Stimulated activated CD4-positive, alpha-beta T cell treated with anti-CD3 and anti-CD28 coated beads, TNF-alpha, amount 100 ng/mL, for 4 hours (primary cell): ENCODE results near the gene BBS5.
A peak's percentile ranks its signal among the peaks of the same experiment; 100 is the strongest.
"Not testable (repeated sequence)": the region's sequence is repeated elsewhere in the genome, so short reads cannot be mapped to it uniquely, and the experiment has no call there.

ENCODE experiments used
- DNase-seq, 3 experiments: peaks; one replicate each; pipeline ENCODE4 v3.0.0-alpha.2; 2020; ENCODE audit warnings: low read depth in 3 of 3

The BBS5 gene

DNA sequence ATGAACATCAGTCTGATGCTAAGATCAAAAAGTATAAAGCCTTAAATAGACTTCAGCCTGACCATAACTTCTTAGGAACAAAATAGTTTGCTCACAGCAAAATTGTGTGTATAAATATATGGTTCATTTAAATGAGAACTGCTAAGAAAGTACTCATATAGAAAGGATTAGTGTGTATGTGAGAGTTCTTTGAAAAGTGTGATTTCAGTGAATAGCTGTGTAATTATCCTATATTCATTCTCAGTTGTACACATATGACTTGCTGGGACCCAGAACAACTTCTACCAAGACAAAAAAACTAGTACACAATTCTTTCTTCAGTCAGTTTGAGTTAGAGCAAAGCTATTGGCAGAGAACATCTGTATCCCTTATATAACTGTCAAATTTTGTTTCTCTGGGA lies 7.2 kb downstream of the BBS5 start:
- no peak for DNase-seq

GRCh38 chr2:169490834-169491233 lies 11.5 kb downstream of the BBS5 start:
- DNase-seq: no peak

- no peak for DNase-seq
Measured at GRCh38 chr2:169491378-169491777, 12.1 kb downstream of the BBS5 start.

- DNase-seq: no peak
Measured at GRCh38 chr2:169493360-169493759, 14.1 kb downstream of the BBS5 start.

DNA sequence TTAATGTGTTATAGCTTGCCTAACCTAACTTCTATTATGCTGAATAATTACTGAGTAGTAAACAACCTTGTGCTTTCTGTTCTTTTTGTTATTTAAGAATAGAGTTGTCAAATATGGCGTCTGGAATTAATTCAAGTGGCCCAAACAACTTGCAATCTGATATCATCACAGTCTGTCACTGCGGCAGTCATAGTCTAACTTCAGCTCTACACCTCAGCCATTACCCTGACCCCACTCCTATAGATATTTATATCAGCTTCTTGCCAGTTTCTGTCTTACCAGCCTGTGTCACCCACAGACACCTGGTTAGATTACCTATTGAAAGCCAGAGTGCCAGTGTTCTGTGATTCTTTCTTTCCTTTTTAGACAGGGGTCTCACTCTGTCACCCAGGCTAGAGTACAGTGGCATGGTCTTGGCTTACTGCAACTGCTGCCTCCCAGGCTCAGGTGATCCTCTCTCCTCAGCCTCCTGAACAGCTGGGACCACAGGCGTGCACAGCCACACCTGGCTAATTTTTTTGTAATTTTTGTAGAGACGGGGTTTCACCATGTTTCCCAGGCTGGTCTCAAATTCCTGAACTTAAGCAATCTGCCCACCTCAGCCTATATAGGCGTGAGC lies 16.1 kb downstream of the BBS5 start:
- DNase-seq: no peak

DNA sequence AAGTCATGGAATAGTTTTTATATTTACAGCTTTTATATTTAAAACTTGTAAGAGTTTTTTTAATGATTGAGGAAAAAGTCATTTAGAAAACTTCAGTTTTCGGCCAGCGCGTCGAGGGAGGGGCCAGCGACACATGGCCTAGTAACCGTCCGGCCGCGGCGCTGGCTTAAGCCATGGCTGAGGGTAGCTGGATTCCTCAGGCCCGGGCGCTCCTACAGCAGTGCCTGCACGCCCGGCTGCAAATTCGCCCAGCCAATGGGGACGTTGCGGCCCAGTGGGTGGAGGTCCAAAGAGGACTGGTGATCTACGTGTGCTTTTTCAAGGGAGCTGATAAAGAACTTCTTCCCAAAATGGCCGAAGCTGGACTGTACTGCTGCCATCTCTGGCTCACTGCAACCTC lies 25.4 kb downstream of the BBS5 start:
- no peak for DNase-seq

- no peak for DNase-seq
Measured at GRCh38 chr2:169507698-169508097, 28.4 kb downstream of the BBS5 start.

DNA sequence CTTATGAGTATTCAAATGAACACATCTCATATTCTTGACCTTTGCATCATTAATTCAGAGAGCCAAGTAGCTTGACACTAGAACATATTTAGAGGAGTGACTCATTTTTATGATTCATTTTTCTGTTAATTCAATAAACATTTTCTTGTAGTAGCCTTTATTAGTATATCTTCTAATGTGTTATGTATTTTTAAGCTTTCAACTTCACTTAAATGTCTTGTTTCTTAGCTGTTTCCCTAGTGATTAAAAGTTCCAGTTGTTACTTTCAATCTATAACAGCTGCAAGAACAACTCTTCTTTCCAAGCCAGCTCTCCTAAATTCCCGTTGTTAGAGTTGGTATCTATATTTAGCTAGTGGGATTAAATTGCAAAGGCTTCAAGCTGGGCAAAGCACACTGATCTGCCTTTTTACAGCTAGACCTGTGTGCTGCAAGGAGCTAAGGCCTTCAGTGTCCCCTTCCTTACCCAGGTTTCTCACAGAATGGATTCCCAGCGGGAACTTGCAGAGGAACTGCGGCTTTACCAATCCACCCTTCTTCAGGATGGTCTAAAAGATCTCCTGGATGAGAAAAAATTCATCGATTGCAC lies 30.1 kb downstream of the BBS5 start, which contains the start of gene KLHL41:
Gene KLHL41 (plus strand): TSS at position 405 of the 588 bp plus-strand sequence. CDS start 77 bp downstream, at position 482.
- no peak for DNase-seq

DNA sequence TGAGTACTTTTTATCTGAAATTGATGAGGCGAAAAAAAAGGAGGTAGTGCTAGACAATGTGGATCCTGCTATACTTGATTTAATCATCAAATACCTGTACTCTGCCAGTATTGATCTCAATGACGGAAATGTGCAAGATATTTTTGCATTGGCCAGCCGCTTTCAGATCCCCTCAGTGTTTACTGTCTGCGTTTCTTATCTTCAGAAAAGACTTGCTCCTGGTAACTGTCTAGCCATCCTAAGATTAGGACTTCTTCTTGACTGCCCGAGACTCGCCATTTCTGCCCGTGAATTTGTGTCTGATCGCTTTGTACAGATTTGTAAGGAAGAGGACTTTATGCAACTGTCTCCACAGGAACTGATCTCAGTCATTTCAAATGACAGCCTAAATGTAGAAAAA lies 30.7 kb downstream of the BBS5 start:
- no peak for DNase-seq

DNA sequence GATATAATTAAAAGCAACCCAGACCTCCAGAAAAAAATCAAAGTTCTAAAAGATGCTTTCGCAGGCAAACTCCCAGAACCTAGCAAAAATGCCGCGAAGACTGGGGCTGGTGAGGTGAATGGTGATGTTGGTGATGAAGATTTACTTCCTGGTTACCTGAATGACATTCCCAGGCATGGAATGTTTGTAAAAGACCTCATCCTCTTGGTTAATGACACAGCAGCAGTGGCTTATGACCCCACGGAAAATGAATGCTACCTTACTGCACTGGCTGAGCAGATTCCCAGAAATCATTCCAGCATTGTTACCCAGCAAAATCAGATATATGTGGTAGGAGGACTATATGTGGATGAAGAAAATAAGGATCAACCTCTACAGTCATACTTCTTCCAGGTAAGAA lies 31.2 kb downstream of the BBS5 start:
- no peak for DNase-seq

DNA sequence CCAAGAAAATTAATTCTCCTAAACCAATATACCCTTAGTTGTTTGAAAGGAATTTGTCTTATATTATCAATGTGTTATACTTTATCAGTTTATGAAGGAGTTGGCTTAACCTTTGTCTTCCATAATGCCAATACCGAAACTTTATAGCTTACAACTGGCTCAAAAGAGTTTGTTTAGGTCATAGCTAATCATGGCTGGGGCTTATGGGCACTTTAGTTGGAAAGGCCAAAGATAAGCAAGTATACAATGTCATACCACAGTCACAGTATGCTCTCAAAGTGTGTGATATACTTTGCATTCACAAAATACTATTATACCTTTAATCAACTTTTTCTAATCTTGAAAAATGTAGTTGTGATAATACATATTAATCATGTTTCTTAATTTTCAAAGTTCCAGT lies 32.5 kb downstream of the BBS5 start:
- DNase-seq: no peak

DNA sequence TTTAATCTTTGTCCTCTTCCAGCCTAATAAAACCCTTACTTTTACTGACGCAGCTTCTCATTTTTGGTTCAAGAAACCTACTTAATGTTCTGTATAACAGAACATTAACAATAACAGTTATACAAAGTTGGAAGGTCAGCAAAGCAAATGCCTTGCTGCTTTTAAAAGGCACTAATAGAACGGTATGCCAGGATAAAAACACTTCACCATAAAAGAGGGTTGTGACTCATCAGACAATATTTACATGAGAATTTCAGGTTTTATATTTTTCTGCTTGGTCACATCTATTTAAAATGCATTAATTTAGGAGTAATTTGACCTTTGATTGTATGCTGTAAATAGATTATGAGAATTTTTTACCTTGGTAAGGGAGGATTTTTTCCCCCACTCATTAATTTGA lies 33.2 kb downstream of the BBS5 start:
- DNase-seq: no peak

DNA sequence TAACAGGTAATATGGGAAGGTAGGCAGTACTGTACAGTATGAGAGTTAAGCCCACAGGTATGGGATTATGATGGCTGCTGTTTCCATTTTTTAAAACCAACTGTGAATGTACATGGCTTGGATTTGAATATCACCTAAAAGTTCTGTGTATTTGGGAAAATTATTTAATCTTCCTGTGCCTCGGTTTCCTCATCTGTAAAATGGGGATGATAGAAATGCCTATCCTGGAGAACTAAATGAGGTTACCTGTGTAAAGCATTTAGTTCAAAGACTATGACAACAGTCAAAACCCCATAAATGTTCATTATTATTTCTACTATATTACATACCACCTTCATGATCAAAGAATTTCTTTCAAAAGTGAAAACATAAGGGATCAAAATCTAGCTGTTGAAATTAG lies 33.8 kb downstream of the BBS5 start:
- no peak for DNase-seq

DNA sequence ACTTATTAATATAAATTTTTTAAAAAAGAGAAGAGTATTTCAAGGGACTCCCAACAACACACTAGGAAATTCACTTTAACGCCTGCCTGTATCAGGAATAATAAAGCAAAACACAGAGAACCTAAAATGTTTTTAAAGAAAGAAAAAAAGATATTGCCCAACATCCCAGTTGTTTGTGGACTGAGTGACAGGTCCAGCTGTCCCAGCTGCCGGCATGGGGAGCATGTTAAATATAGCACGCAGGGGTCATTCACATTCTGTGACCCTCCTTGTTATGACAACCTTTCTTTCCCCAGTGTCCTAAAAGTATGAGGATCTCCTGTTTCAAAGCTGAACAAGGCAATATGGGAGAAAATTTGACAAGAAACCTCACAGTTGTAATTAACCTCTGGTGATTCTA lies 34.6 kb downstream of the BBS5 start:
- DNase-seq: no peak

- not testable (repeated sequence) for DNase-seq
Measured at GRCh38 chr2:169514758-169515157, 35.5 kb downstream of the BBS5 start.

GRCh38 chr2:169516488-169516995 lies 37.2 kb downstream of the BBS5 start:
- DNase-seq: not testable (repeated sequence)

DNA sequence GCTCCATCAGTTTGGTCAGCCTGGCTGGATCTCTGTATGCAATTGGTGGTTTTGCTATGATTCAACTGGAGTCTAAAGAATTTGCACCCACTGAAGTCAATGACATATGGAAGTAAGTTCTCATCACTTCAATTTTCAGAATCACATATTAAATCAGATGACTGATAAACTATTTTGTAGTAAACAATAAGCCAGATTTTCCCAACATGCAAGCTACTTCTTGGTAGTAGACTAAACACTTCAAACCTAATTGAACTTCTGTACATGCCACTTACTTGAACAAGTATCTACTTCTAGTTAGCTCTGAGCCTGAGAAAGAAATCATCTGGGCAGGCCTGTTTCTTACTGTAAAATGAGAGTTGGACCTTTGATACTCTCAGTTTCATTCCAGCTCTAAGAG lies 41.6 kb downstream of the BBS5 start:
- DNase-seq: no peak

GRCh38 chr2:169523681-169524080 lies 44.4 kb downstream of the BBS5 start:
- no peak for DNase-seq

- no peak for DNase-seq
Measured at GRCh38 chr2:169525434-169525833, 46.1 kb downstream of the BBS5 start.

- no peak for DNase-seq
Measured at GRCh38 chr2:169526451-169526850, 47.2 kb downstream of the BBS5 start.

DNA sequence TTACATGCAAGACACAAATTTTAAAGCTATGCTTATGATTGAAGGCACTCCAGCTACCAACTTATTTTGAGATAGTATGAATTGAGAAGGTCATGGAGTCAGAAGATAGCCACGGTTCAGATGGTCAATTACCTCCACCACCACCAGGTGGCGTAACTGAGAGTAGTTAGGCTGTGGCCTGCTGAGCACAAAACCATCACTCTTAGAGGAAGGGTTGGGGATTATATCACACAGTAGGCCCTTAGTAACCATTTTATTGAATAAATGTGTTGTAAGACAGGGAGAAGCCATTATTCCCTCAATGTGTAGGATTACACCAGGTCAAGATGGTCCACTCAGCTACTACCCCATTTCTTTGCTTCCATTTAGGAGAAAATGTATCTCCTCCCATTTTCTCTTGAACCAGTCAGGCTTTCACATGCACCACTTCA lies 49.0 kb downstream of the BBS5 start:
- DNase-seq: peak; percentile 43 to 59 (median 48)

- DNase-seq: not testable (repeated sequence)
Measured at GRCh38 chr2:169539460-169539859, 60.2 kb downstream of the BBS5 start.

GRCh38 chr2:169540146-169540545 lies 60.9 kb downstream of the BBS5 start:
- no peak for DNase-seq

- DNase-seq: no peak
Measured at GRCh38 chr2:169542433-169542832, 63.1 kb downstream of the BBS5 start.
